Mammary epithelial cell (primary cell): ENCODE results near the gene OSBPL5.

Experiments used
- EZH2 ChIP-seq: IDR thresholded peaks from 2 replicates; pipeline ENCODE4 v1.6.1; 2012; ENCODE audit warnings: low read length, inconsistent platforms, borderline replicate concordance
- TF ChIP-seq, protein P1 (sequence below), 2 donors: IDR thresholded peaks in 1 of 2; conservative IDR thresholded peaks in 1 of 2; 2 replicates each; pipeline ENCODE4 v1.5.1; 2011 to 2012; ENCODE audit warnings: inconsistent platforms in 2 of 2, low read length in 2 of 2, mild to moderate bottlenecking in 2 of 2, control low read depth in 1 of 2, low read depth in 1 of 2; ENCODE audit not compliant: insufficient read depth in 1 of 2; ENCODE audit errors: extremely low read depth in 1 of 2

DNA sequence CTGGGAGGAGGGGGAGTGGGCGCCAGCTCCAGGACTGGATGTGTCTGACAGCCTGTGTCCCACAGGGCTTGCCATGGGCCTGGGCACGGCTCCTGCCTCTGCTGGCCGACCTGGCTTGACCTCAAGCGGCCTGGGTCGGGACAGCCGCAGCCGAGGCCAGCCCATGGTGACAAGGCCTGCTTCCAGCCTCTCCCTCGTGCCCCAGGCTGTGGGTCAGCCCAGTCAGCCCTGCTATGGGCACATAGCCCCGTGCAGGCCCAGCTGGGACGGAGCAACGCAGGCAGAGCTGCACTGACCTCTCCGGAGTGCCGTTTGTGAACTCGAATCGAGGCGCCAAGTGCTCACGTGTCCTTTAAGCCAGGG is 17.9 kb downstream of the OSBPL5 start:
- TF ChIP-seq EZH2, result no peak
- TF ChIP-seq, protein P1, sequence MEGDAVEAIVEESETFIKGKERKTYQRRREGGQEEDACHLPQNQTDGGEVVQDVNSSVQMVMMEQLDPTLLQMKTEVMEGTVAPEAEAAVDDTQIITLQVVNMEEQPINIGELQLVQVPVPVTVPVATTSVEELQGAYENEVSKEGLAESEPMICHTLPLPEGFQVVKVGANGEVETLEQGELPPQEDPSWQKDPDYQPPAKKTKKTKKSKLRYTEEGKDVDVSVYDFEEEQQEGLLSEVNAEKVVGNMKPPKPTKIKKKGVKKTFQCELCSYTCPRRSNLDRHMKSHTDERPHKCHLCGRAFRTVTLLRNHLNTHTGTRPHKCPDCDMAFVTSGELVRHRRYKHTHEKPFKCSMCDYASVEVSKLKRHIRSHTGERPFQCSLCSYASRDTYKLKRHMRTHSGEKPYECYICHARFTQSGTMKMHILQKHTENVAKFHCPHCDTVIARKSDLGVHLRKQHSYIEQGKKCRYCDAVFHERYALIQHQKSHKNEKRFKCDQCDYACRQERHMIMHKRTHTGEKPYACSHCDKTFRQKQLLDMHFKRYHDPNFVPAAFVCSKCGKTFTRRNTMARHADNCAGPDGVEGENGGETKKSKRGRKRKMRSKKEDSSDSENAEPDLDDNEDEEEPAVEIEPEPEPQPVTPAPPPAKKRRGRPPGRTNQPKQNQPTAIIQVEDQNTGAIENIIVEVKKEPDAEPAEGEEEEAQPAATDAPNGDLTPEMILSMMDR (conservative IDR thresholded peaks at IDR 0.05 in 1 of 2, IDR thresholded peaks at IDR 0.05 in 1 of 2; ENCODE audit: extremely low read depth in 1 of 2, insufficient read depth in 1 of 2, low read depth in 1 of 2, low read length in 2 of 2), result no peak
